ENCODE data around the gene EPG5.
"Not testable (repeated sequence)": the region's sequence is repeated elsewhere in the genome, so short reads cannot be mapped to it uniquely, and the experiment has no call there.

Gene EPG5, protein sequence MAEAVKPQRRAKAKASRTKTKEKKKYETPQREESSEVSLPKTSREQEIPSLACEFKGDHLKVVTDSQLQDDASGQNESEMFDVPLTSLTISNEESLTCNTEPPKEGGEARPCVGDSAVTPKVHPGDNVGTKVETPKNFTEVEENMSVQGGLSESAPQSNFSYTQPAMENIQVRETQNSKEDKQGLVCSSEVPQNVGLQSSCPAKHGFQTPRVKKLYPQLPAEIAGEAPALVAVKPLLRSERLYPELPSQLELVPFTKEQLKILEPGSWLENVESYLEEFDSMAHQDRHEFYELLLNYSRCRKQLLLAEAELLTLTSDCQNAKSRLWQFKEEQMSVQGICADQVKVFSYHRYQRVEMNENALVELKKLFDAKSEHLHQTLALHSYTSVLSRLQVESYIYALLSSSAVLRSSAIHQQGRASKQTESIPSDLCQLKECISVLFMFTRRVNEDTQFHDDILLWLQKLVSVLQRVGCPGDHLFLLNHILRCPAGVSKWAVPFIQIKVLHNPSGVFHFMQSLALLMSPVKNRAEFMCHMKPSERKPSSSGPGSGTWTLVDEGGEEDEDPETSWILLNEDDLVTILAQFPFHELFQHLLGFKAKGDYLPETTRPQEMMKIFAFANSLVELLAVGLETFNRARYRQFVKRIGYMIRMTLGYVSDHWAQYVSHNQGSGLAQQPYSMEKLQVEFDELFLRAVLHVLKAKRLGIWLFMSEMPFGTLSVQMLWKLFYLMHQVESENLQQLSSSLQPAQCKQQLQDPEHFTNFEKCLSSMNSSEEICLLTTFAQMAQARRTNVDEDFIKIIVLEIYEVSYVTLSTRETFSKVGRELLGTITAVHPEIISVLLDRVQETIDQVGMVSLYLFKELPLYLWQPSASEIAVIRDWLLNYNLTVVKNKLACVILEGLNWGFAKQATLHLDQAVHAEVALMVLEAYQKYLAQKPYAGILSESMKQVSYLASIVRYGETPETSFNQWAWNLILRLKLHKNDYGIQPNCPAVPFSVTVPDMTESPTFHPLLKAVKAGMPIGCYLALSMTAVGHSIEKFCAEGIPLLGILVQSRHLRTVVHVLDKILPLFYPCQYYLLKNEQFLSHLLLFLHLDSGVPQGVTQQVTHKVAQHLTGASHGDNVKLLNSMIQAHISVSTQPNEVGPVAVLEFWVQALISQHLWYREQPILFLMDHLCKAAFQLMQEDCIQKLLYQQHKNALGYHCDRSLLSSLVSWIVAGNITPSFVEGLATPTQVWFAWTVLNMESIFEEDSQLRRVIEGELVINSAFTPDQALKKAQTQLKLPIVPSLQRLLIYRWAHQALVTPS (N-terminal part only)

GRCh38 chr18:45967007-45967706 is at the start of gene EPG5:
EPG5 (minus strand) TSS chr18:45967329; CDS start chr18:45967239, 90 bp downstream.
- DNase-seq, result peak; percentile 94

DNA sequence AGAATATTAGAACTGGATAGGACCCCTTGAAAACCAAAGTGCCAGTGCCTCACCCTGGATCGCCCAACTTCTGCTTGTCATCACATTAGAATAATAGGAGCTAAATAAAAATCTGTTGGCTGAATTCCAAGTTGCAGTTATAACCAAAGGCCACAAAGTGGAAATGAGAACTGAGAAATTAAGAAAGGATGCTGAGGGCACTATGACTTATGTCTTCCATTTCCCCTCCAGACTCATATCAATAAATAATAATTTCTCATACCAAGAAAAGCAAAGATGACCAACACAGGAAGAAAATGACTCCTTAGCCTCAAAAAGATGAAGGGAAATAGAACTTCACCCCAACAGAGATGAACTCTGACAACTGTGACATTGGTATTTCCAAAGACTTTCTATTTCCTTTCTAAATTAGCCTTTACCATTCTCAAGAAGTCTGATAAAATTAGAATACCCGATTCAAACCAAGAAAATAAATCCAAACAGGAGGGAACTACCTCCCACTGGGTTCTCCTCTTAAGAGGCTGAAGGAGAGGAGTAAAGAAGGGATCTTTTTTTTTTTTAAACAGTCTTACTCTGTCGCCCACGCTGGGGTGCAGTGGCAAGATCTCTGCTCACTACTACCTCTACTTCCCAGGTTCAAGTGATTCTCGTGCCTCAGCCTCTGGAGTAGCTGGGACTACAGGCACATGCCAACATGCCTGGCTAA is 46.5 kb upstream of the EPG5 start:
- no peak for DNase-seq

GRCh38 chr18:46010676-46011075 is 43.5 kb upstream of the EPG5 start:
- no peak for DNase-seq

DNA sequence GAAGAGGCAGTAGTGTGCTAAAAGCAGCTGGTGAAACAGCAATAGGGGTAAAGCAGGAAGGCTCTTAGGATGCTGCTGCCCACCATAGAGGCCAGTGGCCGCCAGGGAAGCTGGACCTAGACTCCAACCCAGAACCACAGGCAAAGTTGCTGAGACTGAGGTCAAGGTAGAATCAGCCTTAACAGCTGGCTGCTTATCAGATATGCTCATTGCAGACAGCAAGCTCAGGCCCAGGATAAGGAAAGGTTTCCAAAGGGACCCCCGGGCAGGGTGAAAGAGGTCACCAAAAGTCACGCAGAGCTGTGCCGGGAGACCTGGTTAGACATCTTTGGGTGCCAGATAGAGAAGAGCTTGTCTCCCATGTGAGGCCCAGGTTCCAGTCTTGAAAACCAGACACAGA is 42.9 kb upstream of the EPG5 start:
- no peak for DNase-seq

DNA sequence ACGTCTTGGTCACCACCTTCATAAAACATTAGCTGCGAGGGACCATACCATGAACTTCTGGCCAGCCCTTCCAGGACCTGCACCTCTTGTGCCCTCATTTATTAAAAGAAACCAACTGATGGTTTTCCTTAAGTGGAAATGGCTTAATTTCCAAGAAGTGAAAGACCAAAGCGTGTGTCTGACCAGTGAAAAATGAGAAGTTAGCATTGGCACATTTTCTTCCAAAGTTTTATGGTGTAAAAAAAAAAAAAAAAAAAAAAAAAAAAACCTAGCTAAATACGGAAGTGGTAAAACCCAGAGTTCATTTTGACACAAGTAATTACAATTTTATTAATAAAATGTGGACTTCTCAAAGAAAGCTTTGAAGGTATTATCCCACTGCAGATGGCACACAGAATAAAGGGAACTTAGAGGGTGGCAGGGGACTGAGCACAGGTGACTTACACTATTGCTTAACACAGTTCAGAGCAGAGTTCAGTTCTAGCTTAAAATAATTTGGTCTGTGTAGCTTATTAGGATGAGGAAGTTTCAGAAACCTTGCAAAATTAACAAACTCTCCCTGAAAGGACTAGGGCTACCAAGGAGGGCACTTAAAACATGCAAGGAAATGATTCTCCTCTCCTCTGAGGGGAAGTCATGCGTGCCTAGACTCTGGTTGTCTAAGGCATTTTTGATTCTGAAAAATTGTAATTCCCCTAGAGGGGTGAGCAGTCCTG is 42.2 kb upstream of the EPG5 start:
- no peak for DNase-seq

DNA sequence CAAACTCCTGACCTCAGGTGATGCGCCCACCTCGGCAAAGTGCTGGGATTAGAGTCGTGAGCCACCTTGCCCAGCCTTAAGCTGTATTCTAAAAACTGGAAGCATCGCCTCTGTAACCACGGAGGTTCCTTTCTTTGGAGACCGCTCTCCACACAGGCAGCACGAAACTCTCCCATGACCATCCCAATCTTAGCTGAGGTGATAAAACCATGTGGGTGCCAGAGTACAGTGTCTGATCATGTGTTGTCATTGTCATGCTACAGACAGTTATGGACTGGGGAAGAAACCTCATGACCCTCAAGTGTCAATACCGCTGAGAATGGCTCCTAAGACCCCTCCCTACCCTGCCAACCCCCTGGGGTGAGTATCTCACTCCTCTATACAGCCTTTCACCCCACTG is 41.4 kb upstream of the EPG5 start:
- no peak for DNase-seq

DNA sequence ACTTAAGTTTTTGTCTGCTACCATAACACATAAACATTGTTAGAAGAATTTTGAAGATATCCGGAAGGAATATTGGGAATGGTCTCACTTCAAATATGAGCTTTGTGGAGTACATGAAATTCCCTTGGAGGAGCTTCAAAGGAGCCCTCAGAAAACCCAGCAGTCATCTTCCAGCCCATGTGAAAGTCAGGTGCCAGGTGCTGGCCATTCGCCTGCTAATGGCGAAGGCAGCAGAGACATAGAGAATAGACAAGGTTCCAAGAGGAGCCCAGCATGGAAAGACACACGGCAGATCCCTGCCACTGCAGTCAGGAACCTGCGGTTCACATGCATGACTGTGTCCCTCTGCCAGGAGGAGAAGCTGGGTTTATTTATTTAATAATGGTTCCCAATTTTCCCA is 40.0 kb upstream of the EPG5 start:
- DNase-seq, result no peak

DNA sequence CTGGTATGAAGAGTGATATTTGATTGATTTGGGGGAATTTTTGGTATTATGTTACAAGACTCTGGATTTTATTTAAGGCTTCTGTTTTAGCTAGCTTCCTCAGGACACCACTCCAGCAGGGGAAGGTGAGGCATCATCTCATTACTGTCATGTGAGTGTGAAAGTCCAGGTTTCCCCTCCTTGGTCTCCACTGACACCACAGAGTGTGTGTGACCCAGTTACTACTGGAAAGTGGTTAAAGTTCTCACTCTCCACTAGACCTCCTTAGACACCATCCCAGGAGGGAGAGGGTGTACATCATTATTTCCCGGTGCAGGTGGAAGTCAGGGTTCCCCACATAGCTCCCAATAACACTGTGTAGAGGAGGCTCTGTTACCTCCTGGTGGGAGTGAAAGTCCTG is 35.8 kb upstream of the EPG5 start:
- no peak for DNase-seq

DNA sequence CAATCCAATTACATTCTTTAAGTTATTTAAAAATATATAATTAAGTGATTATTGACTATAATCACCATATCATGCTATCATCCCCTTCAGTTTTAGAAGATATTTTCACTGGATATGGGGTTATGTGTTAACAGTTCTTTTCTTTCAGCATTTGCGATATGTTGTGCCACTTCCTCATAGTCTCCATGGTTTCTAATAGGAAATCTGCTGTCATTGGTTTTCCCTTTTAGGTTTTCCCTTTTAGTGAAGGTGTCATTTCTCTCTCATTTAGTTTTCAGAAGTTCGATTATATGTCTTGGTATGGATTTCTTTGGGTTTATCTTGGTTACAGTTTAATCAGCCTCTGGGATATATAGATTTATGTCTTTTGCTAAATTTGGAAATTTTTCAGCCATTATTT is 34.8 kb upstream of the EPG5 start:
- DNase-seq, result no peak

- DNase-seq, result no peak
Observed at GRCh38 chr18:46001074-46001473, 33.9 kb upstream of the EPG5 start.

DNA sequence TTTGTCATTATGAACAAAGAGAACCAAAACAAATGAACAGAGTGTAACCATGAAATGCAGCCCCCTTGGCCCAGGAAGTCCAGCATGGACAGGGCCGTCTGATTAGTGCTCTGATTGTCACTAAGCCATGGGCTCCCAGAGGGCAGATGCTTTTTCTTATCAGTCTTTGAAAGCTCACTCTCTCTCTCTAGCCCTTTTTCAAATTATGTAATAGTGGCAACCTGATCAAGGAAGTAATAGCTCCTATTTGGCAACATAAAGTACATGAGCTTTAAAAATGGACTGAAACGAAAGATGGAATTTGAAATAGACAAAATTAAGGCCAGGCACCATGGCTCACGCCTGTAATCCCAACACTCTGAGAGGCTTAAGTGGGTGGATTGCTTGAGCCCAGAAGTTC is 32.4 kb upstream of the EPG5 start:
- no peak for DNase-seq

GRCh38 chr18:45998244-45998643 is 31.1 kb upstream of the EPG5 start:
- DNase-seq, result no peak

DNA sequence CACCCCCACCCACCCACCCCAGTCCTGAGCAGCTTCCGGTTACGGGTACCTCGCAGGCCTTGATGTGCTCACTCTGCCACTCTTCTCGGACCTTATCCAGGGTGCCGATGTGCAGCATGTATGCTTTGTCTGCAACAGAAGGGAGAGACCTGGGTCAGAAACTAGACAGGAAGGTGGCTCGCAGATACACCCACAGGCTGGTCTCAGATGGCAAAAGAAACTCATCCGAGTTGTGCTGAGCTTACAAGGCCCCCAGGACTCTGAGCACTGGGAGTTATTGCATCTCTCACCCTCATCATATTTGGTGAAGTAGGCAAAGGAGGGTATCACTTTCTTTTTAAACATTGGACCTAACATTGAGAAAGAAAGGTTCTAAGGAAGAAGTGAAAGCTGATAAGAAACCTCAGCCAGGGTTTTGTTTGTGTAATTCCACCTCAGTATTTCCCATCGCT is 30.6 kb upstream of the EPG5 start:
- peak; percentile 36 for DNase-seq

DNA sequence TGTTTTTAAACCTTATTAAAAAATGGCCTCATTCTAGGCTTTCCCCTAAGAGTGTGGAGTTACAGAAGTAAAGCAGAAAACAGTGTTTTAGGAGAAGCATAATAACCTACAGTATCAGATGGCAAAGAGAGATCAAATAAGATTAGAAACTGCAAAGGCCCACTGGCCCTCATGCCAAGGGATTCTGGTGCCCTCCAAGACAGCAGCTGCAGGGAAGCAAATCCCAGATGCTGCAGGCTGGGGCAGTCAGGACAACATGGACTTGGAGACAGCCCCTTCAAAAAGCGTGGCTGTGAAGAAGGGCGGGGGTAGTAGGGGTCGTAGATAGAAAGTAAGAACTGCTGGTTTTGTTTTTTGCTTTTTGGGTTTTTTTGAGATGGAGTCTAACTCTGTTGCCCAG is 28.3 kb upstream of the EPG5 start:
- no peak for DNase-seq

- DNase-seq, result no peak
Observed at GRCh38 chr18:45993438-45993837, 26.3 kb upstream of the EPG5 start.

DNA sequence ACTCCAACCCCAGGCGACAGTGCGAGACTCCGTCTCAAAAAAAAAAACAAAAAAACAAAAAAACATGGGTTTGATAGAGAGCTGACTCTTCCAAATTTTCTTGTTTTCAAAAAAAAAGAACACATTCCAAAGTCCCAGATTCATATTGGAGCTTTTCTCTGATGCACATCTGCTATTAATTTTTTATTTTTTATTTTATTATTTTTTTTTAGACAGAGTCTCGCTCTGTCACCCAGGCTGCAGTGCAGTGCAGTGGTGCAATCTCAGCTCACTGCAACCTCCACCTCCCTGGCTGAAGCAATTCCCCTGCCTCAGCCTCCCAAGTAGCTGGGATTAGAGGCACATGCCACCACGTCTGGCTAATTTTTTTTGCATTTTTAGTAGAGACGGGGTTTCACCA is 25.4 kb upstream of the EPG5 start:
- DNase-seq, result not testable (repeated sequence)

DNA sequence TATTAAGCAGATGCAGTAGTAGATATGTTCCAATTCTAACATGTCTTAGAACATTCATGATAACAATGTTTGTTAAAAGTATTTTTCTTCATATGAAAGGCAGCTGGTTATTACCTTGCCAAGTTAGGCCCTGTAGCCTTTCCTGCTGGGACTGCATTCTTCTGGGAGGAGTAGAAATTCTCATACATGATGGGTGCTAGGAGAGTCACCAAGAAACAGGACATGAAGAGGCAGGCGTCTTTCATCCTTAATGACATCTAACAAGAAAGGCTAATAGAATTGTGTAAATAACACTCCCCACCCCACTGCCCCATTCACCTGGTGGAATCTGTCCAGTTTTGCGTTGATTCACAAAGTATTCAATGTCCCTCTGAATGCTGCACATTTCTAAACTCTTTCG is 24.7 kb upstream of the EPG5 start:
- DNase-seq, result no peak

- DNase-seq, result no peak
Observed at GRCh38 chr18:45984546-45985235, 17.6 kb upstream of the EPG5 start.

DNA sequence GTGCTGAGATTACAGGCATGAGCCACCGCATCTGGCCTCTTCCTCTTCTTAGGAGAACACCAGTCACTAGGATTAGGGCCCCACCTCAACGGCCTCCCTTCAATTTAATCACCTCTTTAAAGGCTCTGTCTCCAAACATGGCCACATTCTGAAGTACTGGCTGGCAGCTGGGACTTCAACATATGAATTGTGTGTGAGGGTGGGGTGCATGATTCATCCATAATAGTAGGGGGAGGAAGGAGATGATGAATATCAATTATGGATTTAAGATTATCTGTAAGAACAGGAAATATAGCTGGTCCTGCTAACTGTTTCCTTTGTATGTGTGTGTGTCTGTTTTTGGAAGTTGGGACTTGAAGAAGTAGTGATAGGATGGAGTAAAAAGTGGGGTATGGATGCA is 14.7 kb upstream of the EPG5 start:
- DNase-seq, result no peak

GRCh38 chr18:45980229-45980628 is 13.1 kb upstream of the EPG5 start:
- no peak for DNase-seq

- DNase-seq, result no peak
Observed at GRCh38 chr18:45978084-45978483, 11.0 kb upstream of the EPG5 start.

All from activated CD4-positive, CD25-positive, alpha-beta regulatory T cell treated with anti-CD3 and anti-CD28 coated beads, Interleukin-2, amount 50 U/mL, for 72 hours (primary cell).